NCI-H146 (cell line): ENCODE data around the gene MMP7.

Experiments used
- DNase-seq: peaks from one replicate; lab custom pipeline; 2025; lab: John Stamatoyannopoulos, UW

The MMP7 gene

DNA sequence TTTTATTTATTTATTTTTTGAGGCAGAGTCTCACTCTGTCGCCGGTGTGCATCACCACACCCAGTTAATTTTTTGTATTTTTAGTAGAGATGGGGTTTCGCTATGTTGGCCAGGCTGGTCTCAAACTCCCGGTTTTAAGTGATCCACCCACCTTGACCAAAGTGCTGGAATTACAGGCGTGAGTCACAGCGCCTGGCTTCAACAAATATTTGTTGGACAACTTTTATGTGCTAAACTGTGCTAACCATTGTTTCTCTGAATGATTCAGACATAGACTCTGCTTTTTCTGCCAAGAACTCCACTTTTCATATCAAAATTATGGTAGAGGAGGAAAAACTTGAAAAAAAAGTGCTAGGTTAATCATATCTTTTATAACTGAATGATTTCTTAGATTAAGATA, 36.3 kb downstream of the MMP7 start:
- no peak for DNase-seq

DNA sequence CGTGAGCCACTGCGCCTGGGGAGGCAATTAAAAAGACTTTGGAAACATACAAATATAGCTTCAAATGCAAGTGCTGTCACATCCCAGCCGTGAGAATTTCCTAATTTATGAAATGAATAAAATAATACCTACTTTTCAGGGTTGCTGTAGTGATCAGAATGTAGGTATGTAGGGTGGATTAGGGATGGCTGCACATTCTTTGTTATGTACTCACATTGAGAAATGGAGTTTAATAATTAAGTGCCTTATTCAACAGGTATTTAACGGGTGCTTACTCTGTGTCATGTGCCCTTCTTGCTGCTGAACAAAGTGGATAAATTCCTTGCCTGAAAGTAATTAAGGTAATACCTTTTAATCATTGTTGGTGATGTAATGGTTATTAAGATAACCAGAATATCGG, 37.0 kb downstream of the MMP7 start:
- DNase-seq: no peak

DNA sequence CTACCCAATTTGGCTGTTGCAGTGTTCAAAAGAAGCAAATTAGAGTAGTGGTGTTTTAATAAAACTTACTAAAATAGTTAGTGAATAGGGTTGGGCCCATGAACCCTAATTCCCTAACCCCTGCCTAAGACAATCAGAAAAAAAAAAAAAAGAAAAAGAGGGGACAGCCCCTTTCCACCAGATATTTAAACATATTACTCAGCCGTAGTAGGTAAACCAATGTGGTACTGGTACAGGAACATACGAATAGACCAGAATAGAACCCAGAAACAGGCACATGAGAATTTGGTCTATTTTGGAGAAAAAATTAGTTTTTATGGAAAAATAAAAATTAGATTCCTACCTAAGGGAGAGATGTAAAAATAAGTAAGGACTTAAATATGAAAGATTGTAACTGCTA, 38.6 kb downstream of the MMP7 start:
- no peak for DNase-seq

GRCh38 chr11:102489186-102490145, 41.1 kb downstream of the MMP7 start:
- DNase-seq: no peak

- DNase-seq: no peak
Observed at GRCh38 chr11:102488208-102488607, 42.3 kb downstream of the MMP7 start.

GRCh38 chr11:102487214-102487613, 43.3 kb downstream of the MMP7 start:
- no peak for DNase-seq

DNA sequence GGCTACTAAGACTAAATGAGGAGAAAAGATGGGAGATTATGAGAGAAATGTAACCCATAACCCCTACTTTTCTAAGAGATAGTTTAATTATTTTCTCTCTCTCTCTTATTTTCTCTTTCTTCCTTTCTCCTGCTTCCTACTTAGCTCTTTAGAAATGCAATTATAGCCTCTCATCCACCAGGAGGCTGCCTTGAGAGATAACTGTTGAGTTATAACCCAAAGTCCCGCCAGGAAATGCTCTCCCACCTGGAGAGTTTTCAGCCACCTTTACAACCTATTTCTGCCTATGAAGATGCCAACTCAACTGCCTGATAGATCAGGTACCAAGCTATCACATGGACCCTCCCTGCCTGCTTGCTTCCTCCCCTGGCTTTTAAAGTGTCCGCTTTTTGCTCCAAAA, 44.0 kb downstream of the MMP7 start:
- DNase-seq: no peak

DNA sequence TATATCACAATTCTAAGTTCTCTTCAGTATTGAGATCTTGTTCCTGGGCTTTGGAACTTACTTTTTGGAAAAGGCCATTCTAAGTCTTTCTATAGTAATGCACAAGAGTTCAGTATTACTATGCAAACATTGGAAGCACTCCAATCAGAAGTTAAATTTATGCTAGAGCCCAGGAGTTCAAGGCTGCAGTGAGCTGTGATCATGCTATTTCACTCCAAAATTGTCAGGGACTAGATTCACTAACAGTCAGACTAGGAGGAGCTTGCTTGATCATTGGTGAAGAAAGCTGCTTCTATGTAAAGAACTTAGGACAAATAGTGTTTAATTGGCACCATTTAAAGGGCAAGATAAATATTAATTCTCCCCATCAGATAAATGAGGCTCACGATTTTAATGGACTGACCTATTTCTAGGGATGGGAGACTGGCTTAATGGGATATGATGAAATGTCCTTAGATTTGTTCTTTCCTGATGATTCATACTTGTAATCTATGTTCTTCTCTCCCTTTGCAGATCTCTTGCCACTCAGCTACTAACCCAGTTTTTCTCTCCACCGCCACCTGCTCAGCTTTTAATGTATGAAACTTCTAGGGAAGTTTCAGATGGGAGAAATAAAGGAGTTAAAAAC, 45.3 kb downstream of the MMP7 start:
- DNase-seq: no peak

- DNase-seq: no peak
Observed at GRCh38 chr11:102482433-102482832, 48.1 kb downstream of the MMP7 start.

- no peak for DNase-seq
Observed at GRCh38 chr11:102479733-102480132, 50.8 kb downstream of the MMP7 start.

DNA sequence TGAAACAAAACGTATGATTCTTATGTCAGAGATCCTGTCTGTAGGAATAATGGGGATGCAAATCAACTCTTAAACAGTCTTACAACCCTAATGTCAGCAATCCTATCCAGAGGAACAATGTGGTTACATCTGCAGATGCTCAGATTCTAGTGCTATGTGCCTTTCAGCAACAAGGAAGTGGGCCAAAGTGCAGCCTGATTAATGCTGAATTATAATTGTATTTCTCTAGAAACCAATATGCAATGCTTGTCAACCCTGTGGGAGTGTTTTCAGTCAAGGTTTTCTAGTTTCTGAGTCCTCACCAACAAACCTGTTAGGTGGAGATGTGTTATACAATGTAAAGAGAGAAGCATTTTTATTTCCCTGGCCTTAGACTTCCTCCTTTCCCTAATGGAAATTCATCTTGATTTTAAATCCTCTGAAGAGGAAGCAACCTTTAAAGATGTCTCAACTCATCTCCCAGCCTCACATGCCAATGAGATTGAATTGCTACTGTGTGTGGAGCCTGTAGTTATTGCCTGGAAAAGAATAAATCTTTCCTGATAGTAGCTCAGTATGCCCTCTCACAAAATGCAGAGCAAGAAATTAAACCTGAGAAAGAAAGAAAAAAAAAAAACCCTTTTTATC, 51.8 kb downstream of the MMP7 start:
- no peak for DNase-seq

- DNase-seq: peak; percentile 31
Observed at GRCh38 chr11:102476812-102477211, 53.7 kb downstream of the MMP7 start.

DNA sequence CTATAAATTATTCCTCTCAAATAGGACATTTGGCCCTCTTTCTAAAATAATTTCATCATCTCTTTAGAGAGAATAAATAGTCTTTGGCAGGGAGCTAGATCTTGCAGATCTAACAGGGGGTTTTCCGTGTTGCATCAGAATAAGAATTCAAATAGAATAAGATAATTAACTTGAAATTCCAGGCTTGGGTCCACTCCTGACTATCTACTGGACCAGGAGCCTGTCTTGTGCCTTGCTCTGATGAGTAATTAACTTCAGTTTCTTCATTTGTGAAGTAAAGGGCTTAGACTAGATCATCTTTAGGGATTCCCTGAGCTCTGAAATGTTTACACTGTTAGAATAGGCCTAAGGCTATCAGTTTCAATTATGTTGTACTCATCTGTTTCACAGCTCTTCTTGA, 54.5 kb downstream of the MMP7 start:
- no peak for DNase-seq

DNA sequence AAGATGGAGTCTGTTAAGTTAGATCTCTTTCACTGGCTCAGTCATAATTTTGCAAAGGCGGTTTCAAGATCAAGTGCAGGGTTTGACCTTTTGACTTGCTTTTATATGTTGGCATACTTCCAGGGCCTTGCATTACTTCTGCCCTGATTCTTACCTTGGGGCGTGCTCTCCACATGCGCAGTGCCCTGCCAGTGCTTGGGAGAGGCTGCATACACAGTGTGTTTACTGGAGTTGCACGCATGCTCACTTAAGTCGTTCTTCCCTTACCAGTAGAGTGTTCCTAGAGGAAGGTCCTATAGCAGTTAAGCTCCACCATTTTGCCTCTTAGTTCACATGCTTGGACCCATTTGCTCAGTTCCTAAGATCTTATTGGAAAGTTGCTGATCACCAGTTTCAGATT, 57.0 kb downstream of the MMP7 start:
- no peak for DNase-seq

DNA sequence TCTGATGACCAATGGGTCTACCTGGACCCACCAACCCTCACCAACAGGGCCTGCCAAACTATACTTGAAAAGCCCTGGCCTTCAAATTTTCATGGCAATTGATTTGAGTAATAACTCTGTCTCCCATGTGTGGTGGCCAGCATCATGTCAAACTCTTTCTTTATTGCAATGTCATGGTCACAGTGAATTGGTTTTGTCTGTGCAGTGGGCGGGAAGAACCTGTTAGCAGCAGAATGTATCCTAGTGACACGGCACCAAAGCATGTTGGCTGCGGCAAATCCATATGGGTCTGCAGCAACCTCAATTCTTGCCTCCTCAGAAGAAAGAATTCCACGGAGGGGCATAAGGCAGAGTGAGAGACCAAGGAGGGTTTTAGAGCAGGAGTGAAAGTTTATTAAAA, 58.4 kb downstream of the MMP7 start:
- no peak for DNase-seq

DNA sequence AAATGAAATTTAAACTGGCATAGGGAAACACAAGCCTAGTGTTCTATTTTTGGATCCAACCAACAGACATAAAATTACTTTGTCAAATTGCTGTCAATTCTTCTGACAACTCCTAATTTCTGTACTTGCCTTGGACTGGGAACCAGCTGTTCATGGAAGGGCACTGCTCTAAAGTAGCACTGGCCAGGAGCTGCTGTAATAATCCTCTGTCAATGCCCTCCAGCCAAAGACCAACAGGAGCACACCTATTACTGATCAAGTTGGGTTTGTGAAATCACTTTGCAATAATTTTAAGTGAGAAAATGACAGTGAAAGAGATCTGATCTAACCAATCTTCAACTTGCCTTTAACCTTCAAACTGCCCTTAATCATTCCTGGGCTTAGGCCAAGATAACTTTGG, 59.1 kb downstream of the MMP7 start:
- DNase-seq: no peak
